Measurements from ENCODE around the gene RFTN1.

GRCh38 chr3:16305111-16305541 lies 208.4 kb downstream of the RFTN1 start:
- TF ChIP-seq CTCF (IDR thresholded peaks at IDR 0.05) (no peak), POLR2A (IDR thresholded peaks at IDR 0.05) (no peak)

Measured in lower leg skin (tissue), 3 donors.